ENCODE data around the gene SH3YL1. TPM values are rescaled to one million over a fixed set of nuclear protein-coding genes. Genes with fewer than 3 reads are reported as not detected.

The SH3YL1 gene
- total RNA-seq, 1 donor from 2014 or later: 47.9 TPM

GRCh38 chr2:288758-289361, 25.0 kb upstream of the SH3YL1 start:
- Mint-ChIP-seq H3K4me1 (peaks cover 15% of the 10 kb centered on the region), H3K36me3 (peaks cover 7% of the 10 kb centered on the region), H3K27me3 (ENCODE audit: insufficient read depth, low read depth) (peaks cover 14% of the 10 kb centered on the region), H3K27ac (no peak overlapping the region), H3K9me3 (peaks cover 2% of the 10 kb centered on the region), H3K4me3 (peak overlapping the region; percentile 67)
- no peak for TF ChIP-seq EZH2 (IDR thresholded peaks at IDR 0.05)
- TF ChIP-seq EZH2phosphoT487 (IDR thresholded peaks at IDR 0.05): peak; percentile 71
- TF ChIP-seq CTCF (IDR thresholded peaks at IDR 0.05): no peak
- Histone ChIP-seq H3K9ac (no peak overlapping the region), H3F3A (ENCODE audit: low read depth) (peaks cover 20% of the 10 kb centered on the region), H3K4me1 (peaks cover 18% of the 10 kb centered on the region), H3K9me3 (ENCODE audit: low read depth) (no peaks in the 10 kb centered on the region), H3K36me3 (no peaks in the 10 kb centered on the region), H2AFZ (replicated peaks) (peak overlapping the region; percentile 66), H3K27ac (no peak overlapping the region), H3K4me3 (peak overlapping the region; percentile 40), H3K79me2 (ENCODE audit: low read depth) (no peaks in the 10 kb centered on the region), H3K4me2 (peak overlapping the region; percentile 86), H3K27me3 (peaks cover 90% of the 10 kb centered on the region), H4K20me1 (ENCODE audit: low read depth) (peaks cover 44% of the 10 kb centered on the region)
- peak; percentile 23 for DNase-seq (ENCODE audit: low spot score)

DNA sequence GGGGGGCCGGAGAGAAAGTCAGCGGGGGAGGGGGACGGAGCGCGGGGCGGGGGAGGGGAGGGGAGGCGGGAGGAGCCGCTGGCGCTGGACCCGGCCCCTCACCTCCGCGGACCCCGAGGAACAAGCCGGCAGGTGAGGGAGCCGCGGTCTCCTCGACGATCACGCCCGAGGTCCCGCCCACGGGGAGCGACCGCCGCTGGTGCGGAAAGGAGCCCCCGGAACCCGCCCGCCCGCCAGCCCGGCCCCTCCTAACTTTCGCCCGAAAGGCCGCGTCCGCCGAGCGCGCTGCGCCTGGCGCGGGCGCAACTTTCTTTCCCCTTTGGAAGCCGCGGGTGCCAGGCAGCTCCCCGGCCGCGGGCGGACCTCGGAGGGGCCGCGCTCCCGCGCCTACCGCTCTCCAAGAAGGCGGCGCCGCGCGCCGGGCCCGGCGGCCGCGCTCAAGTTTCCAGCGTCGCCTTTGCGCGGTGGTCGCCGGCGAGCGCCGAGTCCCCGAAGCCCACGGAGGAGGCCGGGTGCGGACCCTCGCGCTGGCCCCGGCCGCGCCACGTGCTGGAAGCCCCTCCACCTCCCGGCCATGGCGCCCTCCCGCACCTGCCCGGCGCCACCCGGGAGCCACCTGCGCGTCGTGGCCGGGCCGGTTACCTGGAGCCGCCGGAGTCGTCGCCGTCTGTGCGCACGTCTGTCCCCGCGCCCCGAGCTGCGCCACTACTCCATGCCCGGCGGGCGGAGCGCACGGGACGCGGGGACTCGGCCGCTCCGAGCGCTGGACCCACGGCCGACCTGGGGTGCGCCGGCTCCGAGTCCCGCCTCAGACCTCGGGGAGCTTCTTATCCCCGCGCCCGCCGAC, 24.3 kb upstream of the SH3YL1 start, which contains the start of gene ALKAL2:
Gene ALKAL2 (minus strand): TSS at position 181 of the 847 bp plus-strand sequence. CDS start 256 bp downstream, outside the sequence.
- Histone ChIP-seq H4K20me1 (ENCODE audit: low read depth) (peaks cover 51% of the 10 kb centered on the region), H3K4me3 (peak within 1 kb of the TSS; percentile 50), H3K36me3 (no peaks in the 10 kb centered on the region), H3K27ac (no peak within 1 kb of the TSS), H3K27me3 (peaks cover 98% of the 10 kb centered on the region), H3K4me2 (peak within 1 kb of the TSS; percentile 86), H3K9me3 (ENCODE audit: low read depth) (no peaks in the 10 kb centered on the region), H3F3A (ENCODE audit: low read depth) (peaks cover 20% of the 10 kb centered on the region), H2AFZ (replicated peaks) (no peak within 1 kb of the TSS), H3K4me1 (peaks cover 18% of the 10 kb centered on the region), H3K79me2 (ENCODE audit: low read depth) (no peaks in the 10 kb centered on the region), H3K9ac (no peak within 1 kb of the TSS)
- Mint-ChIP-seq H3K27ac (no peak within 1 kb of the TSS), H3K4me3 (peak within 1 kb of the TSS; percentile 84), H3K4me1 (peaks cover 21% of the 10 kb centered on the region), H3K9me3 (no peaks in the 10 kb centered on the region), H3K36me3 (peaks cover 13% of the 10 kb centered on the region), H3K27me3 (ENCODE audit: insufficient read depth, low read depth) (peaks cover 14% of the 10 kb centered on the region)
- DNase-seq (ENCODE audit: low spot score): peak; percentile 66
- TF ChIP-seq EZH2 (IDR thresholded peaks at IDR 0.05) (peak; percentile 79), EZH2phosphoT487 (IDR thresholded peaks at IDR 0.05) (peak; percentile 91), CTCF (IDR thresholded peaks at IDR 0.05) (no peak)

- peaks cover 20% of the 10 kb centered on the region for H3F3A ChIP-seq (ENCODE audit: low read depth)
- no peak overlapping the region for H3K9ac ChIP-seq
- peak overlapping the region; percentile 84 for H3K4me3 Mint-ChIP-seq
- no peak overlapping the region for H3K27ac ChIP-seq
- H3K4me1 Mint-ChIP-seq: peaks cover 25% of the 10 kb centered on the region
- peaks cover 58% of the 10 kb centered on the region for H4K20me1 ChIP-seq (ENCODE audit: low read depth)
- TF ChIP-seq CTCF (IDR thresholded peaks at IDR 0.05) (no peak), EZH2 (IDR thresholded peaks at IDR 0.05) (peak; percentile 69), EZH2phosphoT487 (IDR thresholded peaks at IDR 0.05) (peak; percentile 42)
- H3K27ac Mint-ChIP-seq: no peak overlapping the region
- no peaks in the 10 kb centered on the region for H3K79me2 ChIP-seq (ENCODE audit: low read depth)
- no peaks in the 10 kb centered on the region for H3K9me3 Mint-ChIP-seq
- H3K27me3 ChIP-seq: peaks cover 100% of the 10 kb centered on the region
- H3K4me1 ChIP-seq: peaks cover 18% of the 10 kb centered on the region
- peak overlapping the region; percentile 50 for H3K4me3 ChIP-seq
- no peak overlapping the region for H2AFZ ChIP-seq (replicated peaks)
- no peaks in the 10 kb centered on the region for H3K36me3 ChIP-seq
- peak; percentile 68 for DNase-seq (ENCODE audit: low spot score)
- no peaks in the 10 kb centered on the region for H3K9me3 ChIP-seq (ENCODE audit: low read depth)
- H3K4me2 ChIP-seq: peak overlapping the region; percentile 86
- peaks cover 12% of the 10 kb centered on the region for H3K36me3 Mint-ChIP-seq
- peaks cover 14% of the 10 kb centered on the region for H3K27me3 Mint-ChIP-seq (ENCODE audit: insufficient read depth, low read depth)
These were observed 23.6 kb upstream of the SH3YL1 start for GRCh38 chr2:287471-287885.

All from neural progenitor cell (in vitro differentiated cells).